HG03469 (cell line): Measurements from ENCODE around the gene CHD5.

ENCODE experiments used
- ATAC-seq: cut with Tn5 transposase; IDR thresholded peaks from one replicate; pipeline ENCODE4 v1.9.1; 2021; ENCODE audit warnings: mild to moderate bottlenecking, moderate library complexity, moderate number of reproducible peaks; ENCODE audit not compliant: unreplicated experiment

The CHD5 gene

GRCh38 chr1:6117064-6117463, 63.1 kb downstream of the CHD5 start:
- no peak for ATAC-seq

GRCh38 chr1:6116137-6116536, 64.0 kb downstream of the CHD5 start:
- no peak for ATAC-seq

GRCh38 chr1:6113745-6114144, 66.4 kb downstream of the CHD5 start:
- ATAC-seq = no peak

- ATAC-seq = no peak
Measured at GRCh38 chr1:6113116-6113515, 67.0 kb downstream of the CHD5 start.

GRCh38 chr1:6112690-6113005, 67.5 kb downstream of the CHD5 start:
- no peak for ATAC-seq

- no peak for ATAC-seq
Measured at GRCh38 chr1:6111991-6112689, 68.0 kb downstream of the CHD5 start.

GRCh38 chr1:6111571-6111970, 68.5 kb downstream of the CHD5 start:
- ATAC-seq = no peak

GRCh38 chr1:6110326-6110725, 69.8 kb downstream of the CHD5 start:
- ATAC-seq = no peak

GRCh38 chr1:6109688-6110087, 70.4 kb downstream of the CHD5 start:
- ATAC-seq = no peak

- ATAC-seq = no peak
Measured at GRCh38 chr1:6108937-6109614, 71.0 kb downstream of the CHD5 start.

- ATAC-seq = no peak
Measured at GRCh38 chr1:6108476-6108875, 71.6 kb downstream of the CHD5 start.

- no peak for ATAC-seq
Measured at GRCh38 chr1:6107409-6108356, 72.4 kb downstream of the CHD5 start.

GRCh38 chr1:6106977-6107376, 73.1 kb downstream of the CHD5 start:
- no peak for ATAC-seq

- no peak for ATAC-seq
Measured at GRCh38 chr1:6106321-6106731, 73.8 kb downstream of the CHD5 start.

GRCh38 chr1:6105763-6106162, 74.4 kb downstream of the CHD5 start:
- no peak for ATAC-seq

GRCh38 chr1:6105218-6105679, 74.9 kb downstream of the CHD5 start:
- no peak for ATAC-seq

GRCh38 chr1:6104631-6105030, 75.5 kb downstream of the CHD5 start:
- no peak for ATAC-seq

GRCh38 chr1:6103854-6104530, 76.1 kb downstream of the CHD5 start:
- no peak for ATAC-seq

GRCh38 chr1:6103111-6103853, 76.8 kb downstream of the CHD5 start:
- ATAC-seq = no peak

- no peak for ATAC-seq
Measured at GRCh38 chr1:6102532-6102845, 77.6 kb downstream of the CHD5 start.
